Activated CD8-positive, alpha-beta memory T cell treated with anti-CD3 and anti-CD28 coated beads for 1 hour (primary cell): ENCODE measurements around the gene PRMT3.
"Not testable (repeated sequence)": the region's sequence is repeated elsewhere in the genome, so short reads cannot be mapped to it uniquely, and the experiment has no call there.

Experiments used
- DNase-seq, 2 donors: peaks; one replicate each; pipeline ENCODE4 v3.0.0-alpha.2; 2020; ENCODE audit warnings: low read depth in 1 of 2; ENCODE audit errors: extremely low read depth in 1 of 2

The PRMT3 gene

DNA sequence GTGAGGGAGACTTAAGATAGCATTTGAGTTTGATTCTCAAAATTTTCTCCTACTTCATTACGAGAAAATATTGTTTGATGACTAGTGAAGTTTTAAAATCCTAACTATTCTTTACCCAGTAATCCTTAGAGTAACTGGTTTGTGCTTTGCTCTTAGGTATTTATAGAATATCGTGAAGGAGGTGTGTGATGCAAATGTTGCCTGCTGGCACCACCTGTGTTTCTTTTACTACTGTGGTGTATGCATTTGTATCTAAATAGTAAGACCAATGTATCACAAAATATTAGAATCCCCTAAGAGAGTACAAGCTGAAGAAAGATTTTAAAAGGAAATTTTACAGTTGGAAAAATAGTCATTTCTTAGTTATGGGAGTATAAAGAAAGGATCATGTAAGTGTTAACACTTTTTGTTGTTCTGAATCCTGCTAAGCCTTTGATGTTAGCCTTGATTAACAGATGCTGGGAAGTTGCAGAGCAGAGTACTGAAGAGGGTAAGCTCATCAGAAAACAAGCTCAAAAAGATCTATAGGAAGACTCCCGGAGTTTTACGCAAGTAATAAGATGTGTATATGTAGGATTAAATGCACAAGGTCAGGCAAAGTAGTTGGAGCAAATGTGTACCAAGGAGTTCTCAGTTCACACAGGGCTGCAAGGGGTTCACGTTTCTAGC is 109.7 kb downstream of the PRMT3 start:
- no peak for DNase-seq

GRCh38 chr11:20501252-20501651 is 113.7 kb downstream of the PRMT3 start:
- DNase-seq = no peak

GRCh38 chr11:20501971-20502370 is 114.5 kb downstream of the PRMT3 start:
- no peak for DNase-seq

- no peak for DNase-seq
These were observed 124.5 kb downstream of the PRMT3 start for GRCh38 chr11:20511982-20512381.

DNA sequence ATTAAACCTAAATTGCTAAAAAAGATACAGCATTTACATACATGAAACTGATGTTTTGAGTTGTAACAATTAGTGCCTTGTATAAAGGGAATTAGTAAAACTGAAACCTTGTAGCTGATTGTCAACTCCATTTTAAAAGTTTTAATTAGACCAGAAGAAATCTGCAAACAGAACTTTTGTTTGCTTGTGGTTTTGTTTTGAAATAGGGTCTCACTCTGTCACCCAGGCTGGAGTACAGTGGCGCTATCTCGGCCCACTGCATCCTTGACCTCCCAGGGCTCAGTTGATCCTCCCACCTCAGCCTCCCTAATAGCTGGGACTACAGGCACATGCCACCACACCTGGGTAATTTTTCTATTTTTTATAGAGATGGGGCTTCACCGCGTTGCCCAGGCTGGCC is 125.4 kb downstream of the PRMT3 start:
- no peak for DNase-seq

DNA sequence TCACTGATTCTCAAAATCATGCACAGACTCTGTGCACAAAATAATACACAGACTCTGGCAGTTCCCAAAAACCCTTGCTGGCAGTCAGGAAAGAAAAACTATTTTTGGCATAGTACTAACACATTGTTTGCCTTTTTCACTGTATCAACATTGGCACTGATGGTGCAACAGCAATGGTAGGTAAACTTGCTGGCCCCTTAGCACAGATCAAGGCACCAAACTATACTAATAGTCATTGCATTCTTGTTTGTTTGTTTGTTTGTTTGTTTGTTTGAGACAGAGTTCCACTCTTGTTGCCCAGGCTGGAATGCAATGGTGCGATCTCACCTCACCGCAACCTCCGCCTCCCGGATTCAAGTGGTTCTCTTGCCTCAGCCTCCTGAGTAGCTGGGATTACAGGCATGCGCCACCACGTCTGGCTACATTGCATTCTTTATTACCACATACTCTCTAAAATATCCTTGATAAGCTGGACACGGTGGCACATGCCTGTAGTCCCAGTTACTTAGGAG is 130.9 kb downstream of the PRMT3 start:
- no peak for DNase-seq

GRCh38 chr11:20522536-20522935 is 135.0 kb downstream of the PRMT3 start:
- no peak for DNase-seq

DNA sequence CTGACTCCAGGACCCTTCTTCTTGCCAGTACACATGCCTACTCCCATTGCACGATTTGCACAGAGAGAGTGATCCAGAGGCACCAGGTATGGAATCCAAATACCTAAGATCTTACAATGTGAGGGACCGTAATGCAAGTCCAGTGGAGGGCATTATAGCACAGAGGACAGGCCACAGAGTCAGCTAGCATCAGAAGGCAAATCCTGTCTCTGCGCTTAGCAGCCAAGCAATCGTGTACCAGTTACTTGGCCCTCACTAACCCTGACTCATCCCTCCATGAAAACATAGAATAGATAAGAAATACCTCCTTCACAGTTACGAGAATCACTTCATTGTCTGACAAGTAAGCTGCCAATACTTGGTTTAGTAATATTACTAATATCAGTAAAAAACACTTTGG is 142.2 kb downstream of the PRMT3 start:
- DNase-seq = no peak

GRCh38 chr11:20530942-20531703 is 143.6 kb downstream of the PRMT3 start:
- no peak for DNase-seq

GRCh38 chr11:20535271-20535881 is 147.9 kb downstream of the PRMT3 start:
- no peak for DNase-seq

DNA sequence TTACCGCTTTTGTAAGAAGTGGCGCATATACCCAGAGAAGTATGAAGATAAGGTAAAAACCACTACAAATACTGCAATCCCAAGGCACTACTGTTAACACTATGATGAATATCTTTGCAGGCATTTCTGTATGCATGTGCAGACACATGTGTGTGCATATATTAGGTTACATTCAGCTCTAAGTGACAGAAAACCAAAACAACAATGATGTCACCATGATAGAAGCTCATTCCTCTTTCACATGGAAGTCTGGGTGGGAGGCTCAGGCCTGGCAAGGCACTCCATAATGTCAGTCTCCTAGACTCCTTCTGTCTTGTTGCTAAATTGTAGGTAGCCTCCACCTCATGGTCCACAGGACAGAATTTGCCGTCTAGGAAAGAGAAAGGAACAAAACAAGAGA is 148.8 kb downstream of the PRMT3 start:
- DNase-seq = no peak

- no peak for DNase-seq
These were observed 149.3 kb downstream of the PRMT3 start for GRCh38 chr11:20536784-20537183.

- DNase-seq = no peak
These were observed 154.0 kb downstream of the PRMT3 start for GRCh38 chr11:20541503-20541902.

GRCh38 chr11:20544603-20545237 is 157.2 kb downstream of the PRMT3 start:
- no peak for DNase-seq

DNA sequence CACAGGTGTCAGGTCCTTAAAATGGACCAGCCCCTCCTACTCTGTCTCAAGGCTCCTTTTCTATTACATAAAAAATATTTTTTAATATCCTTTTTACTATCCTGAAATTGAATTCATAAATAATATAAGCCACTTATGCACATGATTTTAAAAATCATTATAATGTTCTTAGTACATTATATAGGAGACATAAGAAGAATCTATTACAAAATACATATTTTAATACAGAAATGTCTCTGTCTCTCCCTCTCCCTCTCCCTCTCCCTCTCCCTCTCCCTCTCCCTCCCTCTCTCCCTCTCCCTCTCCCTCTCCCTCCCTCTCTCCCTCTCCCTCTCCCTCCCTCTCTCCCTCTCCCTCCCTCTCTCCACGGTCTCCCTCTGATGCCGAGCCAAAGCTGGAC is 159.9 kb downstream of the PRMT3 start:
- no peak for DNase-seq

DNA sequence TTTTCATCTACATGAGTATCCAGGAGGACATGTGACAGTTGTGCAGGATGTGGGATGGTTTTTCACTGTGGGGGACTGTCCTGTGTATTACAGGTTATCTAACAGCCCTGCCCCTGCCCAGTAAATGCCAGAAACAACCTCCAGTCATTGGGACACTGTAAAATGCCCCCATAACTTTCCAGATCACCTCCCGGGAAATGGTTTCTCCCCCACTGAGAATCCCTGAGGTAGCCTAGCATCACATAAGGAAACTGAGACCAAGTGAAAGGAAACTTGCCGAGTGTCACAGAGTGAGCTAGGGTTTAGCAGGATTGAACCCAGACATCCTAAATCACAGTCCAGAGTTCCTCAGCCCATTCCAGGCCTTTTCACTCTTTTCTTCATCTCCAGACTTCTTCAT is 163.6 kb downstream of the PRMT3 start:
- no peak for DNase-seq

DNA sequence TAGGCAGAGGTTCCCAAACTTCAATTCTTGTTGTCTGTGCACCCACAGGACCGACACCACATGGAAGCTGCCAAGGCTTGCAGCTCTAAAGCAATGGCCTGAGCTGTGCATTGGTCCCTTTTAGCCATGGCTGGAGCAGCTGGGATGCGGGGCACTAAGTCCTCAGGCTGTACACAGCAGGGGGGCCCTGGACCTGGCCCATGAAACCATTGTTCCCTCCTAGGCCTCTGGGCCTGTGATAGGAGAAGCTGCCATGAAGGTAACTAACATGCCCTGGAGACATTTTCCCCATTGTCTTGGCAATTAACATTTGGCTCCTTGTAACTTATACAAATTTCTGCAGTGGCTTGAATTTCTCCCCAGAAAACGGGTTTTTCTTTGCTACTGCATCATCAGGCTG is 168.3 kb downstream of the PRMT3 start:
- DNase-seq = no peak

DNA sequence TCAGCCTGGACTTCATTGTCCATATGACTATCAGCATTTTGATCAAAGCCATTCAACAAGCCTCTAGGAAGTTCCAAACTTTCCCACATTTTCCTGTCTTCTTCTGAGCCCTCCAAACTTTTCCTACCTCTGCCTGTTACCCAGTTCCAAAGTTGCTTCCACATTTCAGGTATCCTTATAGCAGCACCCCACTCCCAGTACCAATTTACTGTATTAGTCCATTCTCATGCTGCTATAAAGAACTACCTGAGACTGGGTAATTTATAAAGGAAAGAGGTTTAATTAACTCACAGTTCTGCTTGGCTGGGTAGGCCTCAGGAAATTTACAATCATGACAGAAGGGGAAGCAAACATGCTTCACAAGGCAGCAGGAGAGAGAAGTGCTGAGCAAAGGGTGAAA is 168.9 kb downstream of the PRMT3 start:
- DNase-seq = not testable (repeated sequence)

GRCh38 chr11:20558741-20559140 is 171.2 kb downstream of the PRMT3 start:
- DNase-seq = no peak
